HepG2 (cell line): ENCODE results near the gene MRO. TPM values are rescaled to one million over a fixed set of nuclear protein-coding genes. Genes with fewer than 3 reads are reported as not detected.

ENCODE experiments used
- ATAC-seq: fragments of 200-7000 bp; cut with Tn5 transposase; 3 replicates; pipeline ENCODE4 v1.9.1; 2020; ENCODE audit warnings: mild to moderate bottlenecking, moderate library complexity
- BruUV-seq: library from RNA; stranded (reverse); fragments of 400-500 nt; replicated peaks from 2 replicates; lab custom pipeline; 2021; lab: Mats Ljungman, UMichigan
- CTCF ChIA-PET: fragments of 300-600 bp; formaldehyde crosslinking; extraction: SDS; loops from one replicate; lab custom pipeline; 2021; ENCODE audit warnings: low total read pairs, inconsistent platforms, low intra/inter-chr PET ratio; lab: Yijun Ruan, JAX
- POLR2A ChIA-PET: fragments of 350-600 bp; sonication (Branson Sonifier 250); formaldehyde crosslinking; loops from one replicate; lab custom pipeline; 2020; ENCODE audit warnings: antibody characterized with exemption, inconsistent platforms; lab: Yijun Ruan, JAX
- DNase-seq: peaks from one replicate; pipeline ENCODE4 v3.0.0-alpha.2; 2015; ENCODE audit warnings: low spot score
- FAIRE-seq: peaks from 3 replicates; lab custom pipeline; 2011; peaks lifted over from hg19 to GRCh38; lab: Jason Lieb, UNC
- H2AFZ ChIP-seq: one replicate; pipeline ENCODE4 v1.6.1; 2011; ENCODE audit warnings: low read length, inconsistent platforms
- H3K27ac ChIP-seq: fragments of 300-600 bp; 3 replicates; pipeline ENCODE4 v1.8.0; 2011; ENCODE audit warnings: mixed run types, mild to moderate bottlenecking, mixed read lengths, low read length, inconsistent platforms; ENCODE audit not compliant: insufficient read depth; ENCODE audit errors: extremely low read length
- H3K27me3 ChIP-seq, 2 experiments: fragments of 200-600 bp in 1 of 2; 2 replicates in 1 of 2; 3 replicates in 1 of 2; pipeline versions ENCODE4 v1.6.0 to v1.8.0; 2011; ENCODE audit warnings: low read length in 2 of 2, mild to moderate bottlenecking in 2 of 2, moderate library complexity in 2 of 2, inconsistent platforms in 1 of 2; ENCODE audit not compliant: insufficient read depth in 2 of 2, control insufficient read depth in 1 of 2
- H3K36me3 ChIP-seq, 2 experiments: fragments of 200-600 bp in 1 of 2; replicated peaks in 1 of 2; 2 replicates in 1 of 2; 3 replicates in 1 of 2; pipeline versions ENCODE4 v1.5.1 to v1.8.0; 2011; ENCODE audit warnings: low read length in 2 of 2, inconsistent platforms in 1 of 2; ENCODE audit not compliant: insufficient read depth in 2 of 2, control insufficient read depth in 1 of 2
- H3K4me1 ChIP-seq: 2 replicates; pipeline ENCODE4 v1.5.1; 2012; ENCODE audit warnings: low read length, inconsistent platforms; ENCODE audit not compliant: insufficient read depth
- H3K4me2 ChIP-seq: 2 replicates; pipeline ENCODE4 v1.6.0; 2011; ENCODE audit warnings: low read depth, low read length, inconsistent platforms
- H3K4me3 ChIP-seq, 3 experiments: fragments of 200-600 bp in 1 of 3; sonication (generic), shearing (Covaris generic) in 1 of 3; replicated peaks in 1 of 3; 2 replicates each; pipeline ENCODE4 v1.5.1; 2011 to 2016; ENCODE audit warnings: low read length in 3 of 3, inconsistent platforms in 2 of 3, low read depth in 2 of 3, mild to moderate bottlenecking in 2 of 3, control low read depth in 1 of 3, mixed read lengths in 1 of 3; ENCODE audit not compliant: insufficient read depth in 1 of 3
- H3K79me2 ChIP-seq: one replicate; pipeline ENCODE4 v1.6.1; 2011; ENCODE audit warnings: low read length, inconsistent platforms; ENCODE audit not compliant: insufficient read depth
- H3K9ac ChIP-seq: 2 replicates; pipeline ENCODE4 v1.6.0; 2011; ENCODE audit warnings: mild to moderate bottlenecking, low read depth, low read length, inconsistent platforms; ENCODE audit not compliant: insufficient read depth
- H3K9me3 ChIP-seq: 2 replicates; pipeline ENCODE4 v1.5.1; 2012; ENCODE audit warnings: mild to moderate bottlenecking, low read length
- H4K20me1 ChIP-seq: 2 replicates; pipeline ENCODE4 v1.6.0; 2011; ENCODE audit warnings: inconsistent platforms, mild to moderate bottlenecking, low read length, moderate library complexity; ENCODE audit not compliant: insufficient read depth
- BRD4 ChIP-seq: sonication (generic); formaldehyde crosslinking; IDR thresholded peaks from 2 replicates; pipeline ENCODE4 v1.4.0; 2020; ENCODE audit warnings: missing genetic modification reagents
- EZH2 ChIP-seq: conservative IDR thresholded peaks from 2 replicates; pipeline ENCODE4 v1.6.1; 2012; ENCODE audit warnings: mild to moderate bottlenecking, low read depth, low read length, moderate library complexity
- ISX ChIP-seq: sonication (generic); formaldehyde crosslinking; conservative IDR thresholded peaks from 2 replicates; pipeline ENCODE4 v1.5.0; 2020; ENCODE audit warnings: missing genetic modification reagents
- MYC ChIP-seq: sonication (generic); formaldehyde crosslinking; IDR thresholded peaks from 2 replicates; pipeline ENCODE4 v1.9.0; 2021; ENCODE audit warnings: missing genetic modification reagents, borderline replicate concordance
- NR3C1 ChIP-seq: sonication (generic); formaldehyde crosslinking; IDR thresholded peaks from 2 replicates; pipeline ENCODE4 v1.4.0; 2020; ENCODE audit warnings: missing genetic modification reagents
- NRL ChIP-seq: sonication (generic); formaldehyde crosslinking; IDR thresholded peaks from 2 replicates; pipeline ENCODE4 v1.5.0; 2020; ENCODE audit warnings: missing genetic modification reagents, mild to moderate bottlenecking, moderate library complexity, borderline replicate concordance
- PCBP2 ChIP-seq: fragments of 200-400 bp; formaldehyde crosslinking; optimal IDR thresholded peaks from 2 replicates; pipeline ENCODE3; 2018; ENCODE audit warnings: low read length, low read depth; ENCODE audit not compliant: poor library complexity, severe bottlenecking
- RERE ChIP-seq: IDR thresholded peaks from 2 replicates; pipeline ENCODE4 v1.6.1; 2016; ENCODE audit warnings: low read depth, missing genetic modification reagents, missing compliant biosample characterization
- RFXAP ChIP-seq: sonication (generic); formaldehyde crosslinking; IDR thresholded peaks from 2 replicates; pipeline ENCODE4 v1.4.0; 2020; ENCODE audit warnings: missing genetic modification reagents, borderline replicate concordance
- SNAI1 ChIP-seq: sonication (generic); formaldehyde crosslinking; IDR thresholded peaks from 2 replicates; pipeline ENCODE4 v1.5.0; 2020; ENCODE audit warnings: mild to moderate bottlenecking, missing genetic modification reagents, borderline replicate concordance
- STAT6 ChIP-seq: sonication (generic); formaldehyde crosslinking; IDR thresholded peaks from 2 replicates; pipeline ENCODE4 v1.4.0; 2020; ENCODE audit warnings: missing genetic modification reagents, mild to moderate bottlenecking, borderline replicate concordance
- TP53 ChIP-seq: sonication (generic); formaldehyde crosslinking; conservative IDR thresholded peaks from 2 replicates; pipeline ENCODE4 v1.4.0; 2020; ENCODE audit warnings: missing genetic modification reagents
- ZFP36L1 ChIP-seq: sonication (generic); formaldehyde crosslinking; IDR thresholded peaks from 2 replicates; pipeline ENCODE4 v1.8.0; 2022; ENCODE audit warnings: mild to moderate bottlenecking, missing genetic modification reagents, moderate library complexity
- ZFP82 ChIP-seq: sonication (generic); formaldehyde crosslinking; IDR thresholded peaks from 2 replicates; pipeline ENCODE4 v1.5.1; 2020; ENCODE audit warnings: mild to moderate bottlenecking, missing genetic modification reagents, borderline replicate concordance
- ZNF10 ChIP-seq: sonication (generic); formaldehyde crosslinking; IDR thresholded peaks from 2 replicates; pipeline ENCODE4 v1.4.0; 2020; ENCODE audit warnings: mild to moderate bottlenecking, low read depth, missing genetic modification reagents, borderline replicate concordance
- ZNF556 ChIP-seq: sonication (generic); formaldehyde crosslinking; IDR thresholded peaks from 2 replicates; pipeline ENCODE4 v1.4.0; 2020; ENCODE audit warnings: mild to moderate bottlenecking, missing genetic modification reagents, borderline replicate concordance
- ZNF782 ChIP-seq: sonication (generic); formaldehyde crosslinking; IDR thresholded peaks from 2 replicates; pipeline ENCODE4 v1.4.0; 2020; ENCODE audit warnings: missing genetic modification reagents, mild to moderate bottlenecking, borderline replicate concordance
- WGBS: methylation state at CpG from one replicate; pipeline ENCODE4 v1.1.6; 2017; ENCODE audit warnings: low lambda C conversion rate; 5-methylcytosine and 5-hydroxymethylcytosine counted together
- in situ Hi-C: cut with HindIII; loops from 2 replicates; pipeline ENCODE4 v1.10.0; 2017; ENCODE audit warnings: low pct_unique_long_range_greater_than_20kb; ENCODE audit not compliant: extremely low pct_ligation_motif_present
- intact Hi-C: fragments of 100-400 bp; cut with micrococcal nuclease; formaldehyde crosslinking; loops from one replicate; pipeline ENCODE4 v1.10.0; 2022; ENCODE audit not compliant: unreplicated experiment
- polyA plus RNA-seq, 8 experiments: library from polyadenylated mRNA; depleted of rRNA in 3 of 8; stranded (reverse) in 7 of 8; unstranded in 1 of 8; fragments of >200 nt; fragmentation: Illumina TruSeq in 4 of 8; extraction: Trizol in 4 of 8; gene quantifications; 2 replicates each; pipeline versions ENCODE4 v1.2.1 to v1.2.3, GENCODE V29; 2011 to 2016; ENCODE audit warnings: low read depth in 4 of 8, missing spikeins in 1 of 8, mixed read lengths in 1 of 8; ENCODE audit not compliant: insufficient read depth in 1 of 8
- total RNA-seq, 5 experiments: library from RNA; depleted of rRNA; stranded (reverse); fragments of >200 nt; fragmentation: Illumina TruSeq; extraction: Trizol; gene quantifications; 2 replicates each; pipeline ENCODE4 v1.2.3, GENCODE V29; 2016; ENCODE audit warnings: low read depth in 1 of 5

Gene MRO
- total and polyA plus RNA-seq, 2 of the 13 experiments (the other 11 are each of a cell fraction or from before 2014, with no cell fraction given): not detected

- no peak for DNase-seq
- Histone ChIP-seq H3K79me2 (no peaks in the 10 kb centered on the region), H3K4me3 (no peak overlapping the region), H3K9me3 (no peaks in the 10 kb centered on the region), H3K4me1 (no peaks in the 10 kb centered on the region), H3K27me3 (no peaks in the 10 kb centered on the region), H3K36me3 (no peaks in the 10 kb centered on the region), H4K20me1 (no peaks in the 10 kb centered on the region), H3K9ac (no peak overlapping the region), H3K4me2 (no peak overlapping the region), H2AFZ (no peak overlapping the region), H3K27ac (no peak overlapping the region)
- FAIRE-seq: no peak
- no peak for ATAC-seq
- no TSS peak for BruUV-seq
- intact Hi-C loops: no loop called here
- whole genome bisulfite sequencing: 2% methylated on average over 6 of the region's 6 CpGs
- ChIA-PET POLR2A (no interaction called here), CTCF (no interaction called here)
- in situ Hi-C loops: no loop called here
- TF ChIP-seq MYC (CRISPR knock-in tag) (no peak), ZNF782 (CRISPR knock-in tag) (no peak), RERE (CRISPR knock-in tag) (no peak), ZNF10 (CRISPR knock-in tag) (no peak), PCBP2 (no peak), EZH2 (no peak), ISX (CRISPR knock-in tag) (no peak), RFXAP (CRISPR knock-in tag) (no peak), NRL (no peak), ZFP82 (CRISPR knock-in tag) (no peak), ZNF556 (CRISPR knock-in tag) (no peak), NR3C1 (CRISPR knock-in tag) (no peak), BRD4 (CRISPR knock-in tag) (no peak), ZFP36L1 (CRISPR knock-in tag) (no peak), SNAI1 (CRISPR knock-in tag) (no peak), TP53 (CRISPR knock-in tag) (no peak), STAT6 (no peak)
Measured at GRCh38 chr18:50844554-50844953, 24.7 kb upstream of the MRO start.
